Muscle layer of duodenum (tissue), 2 donors: ENCODE results near the gene TNFRSF8.

Experiments
- H3K27ac ChIP-seq: one replicate; pipeline ENCODE4 v1.7.0; 2013; ENCODE audit warnings: mild to moderate bottlenecking, low read length
- H3K27me3 ChIP-seq: one replicate; pipeline ENCODE4 v1.7.0; 2013; ENCODE audit warnings: low read depth, mild to moderate bottlenecking, control low read depth, low read length
- H3K36me3 ChIP-seq, 2 donors: one replicate each; pipeline ENCODE4 v1.7.0; 2013; ENCODE audit warnings: low read length in 2 of 2, control low read depth in 1 of 2, mild to moderate bottlenecking in 1 of 2; ENCODE audit not compliant: insufficient read depth in 2 of 2, control insufficient read depth in 1 of 2
- H3K4me1 ChIP-seq, 2 donors: one replicate each; pipeline ENCODE4 v1.7.0; 2013; ENCODE audit warnings: low read length in 2 of 2, mild to moderate bottlenecking in 2 of 2, control low read depth in 1 of 2, moderate library complexity in 1 of 2; ENCODE audit not compliant: insufficient read depth in 2 of 2, control insufficient read depth in 1 of 2
- H3K4me3 ChIP-seq, 2 donors: one replicate each; pipeline ENCODE4 v1.7.0; 2013; ENCODE audit warnings: low read length in 2 of 2, low read depth in 1 of 2, mild to moderate bottlenecking in 1 of 2
- H3K9me3 ChIP-seq, 2 donors: one replicate each; pipeline ENCODE4 v1.7.0; 2013; ENCODE audit warnings: low read length in 2 of 2, control low read depth in 1 of 2, mild to moderate bottlenecking in 1 of 2; ENCODE audit not compliant: control insufficient read depth in 1 of 2
- donor health status: healthy.

TNFRSF8 gene

DNA sequence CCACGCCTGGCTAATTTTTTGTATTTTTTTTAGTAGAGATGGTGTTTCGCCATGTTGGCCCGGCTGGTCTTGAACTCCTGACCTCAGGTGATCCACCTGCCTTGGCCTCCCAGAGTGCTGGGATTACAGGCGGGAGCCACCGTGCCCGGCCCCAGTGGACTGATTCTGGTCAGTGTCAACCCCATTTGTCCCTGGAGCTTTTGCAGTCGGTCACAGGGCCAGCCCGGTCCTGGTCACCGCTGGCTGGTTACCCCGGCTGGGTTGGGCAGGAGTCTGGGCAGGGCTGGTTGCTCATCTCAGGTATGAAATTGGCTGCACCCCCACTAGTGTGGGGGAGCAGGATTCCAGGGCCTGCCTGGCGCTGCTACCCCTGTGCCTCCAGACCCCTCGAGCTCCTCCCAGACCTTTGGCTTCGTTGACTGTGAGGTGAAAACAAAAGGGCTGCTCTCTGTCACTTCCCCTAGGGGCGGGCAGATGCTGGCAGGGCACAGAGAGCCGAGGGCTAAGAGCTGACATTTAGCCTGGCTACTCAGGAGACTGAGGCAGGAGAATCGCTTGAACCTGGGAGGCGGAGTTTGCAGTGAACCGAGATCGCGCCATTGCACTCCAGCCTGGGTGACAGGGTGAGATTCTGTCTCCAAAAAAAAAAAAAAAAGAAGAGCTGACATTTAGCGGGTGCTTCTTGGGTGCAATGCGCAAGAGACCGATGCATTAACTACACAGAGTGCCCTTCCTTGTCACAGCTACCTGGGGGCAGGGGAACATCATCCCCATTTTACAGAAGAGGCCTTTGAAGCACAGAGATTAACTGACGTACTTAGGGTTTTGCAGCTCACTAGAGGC lies 114.3 kb downstream of the TNFRSF8 start:
- H3K4me3 ChIP-seq = no peak overlapping the region

DNA sequence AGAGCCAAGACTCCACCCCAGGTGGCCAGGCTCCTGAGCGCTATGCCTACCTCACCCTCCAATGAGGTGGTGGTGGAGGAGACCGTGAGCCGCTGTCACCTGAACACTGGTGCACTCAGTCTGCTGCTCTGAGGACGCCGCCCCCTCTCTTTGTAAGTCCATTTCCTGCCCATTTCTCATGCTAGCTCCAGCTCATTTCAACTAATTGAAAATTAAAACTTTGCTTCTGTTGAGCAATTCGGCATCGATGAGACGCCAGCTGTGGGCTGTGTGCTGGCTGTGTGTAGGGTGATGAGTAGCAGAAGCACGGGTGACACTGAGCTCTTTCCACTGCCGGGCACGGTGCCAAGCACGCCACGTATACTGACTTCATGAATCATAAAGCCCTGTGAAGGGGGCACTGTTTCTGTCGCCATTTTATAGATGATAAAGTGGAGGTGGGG lies 114.9 kb downstream of the TNFRSF8 start:
- Histone ChIP-seq H3K9me3 (no peaks in the 10 kb centered on the region), H3K36me3 (no peaks in the 10 kb centered on the region), H3K4me1 (peaks cover 7 to 65% of the 10 kb centered on the region in 2 donors), H3K27me3 (no peaks in the 10 kb centered on the region), H3K4me3 (peak overlapping the region in 1 of 2 donors; percentile 4), H3K27ac (peak overlapping the region; percentile 37)

More for the DNA sequence above, 114.3 kb downstream of the TNFRSF8 start:
- Histone ChIP-seq H3K27ac (no peak overlapping the region), H3K9me3 (no peaks in the 10 kb centered on the region), H3K27me3 (no peaks in the 10 kb centered on the region), H3K36me3 (no peaks in the 10 kb centered on the region), H3K4me1 (peaks cover 7 to 59% of the 10 kb centered on the region in 2 donors)

DNA sequence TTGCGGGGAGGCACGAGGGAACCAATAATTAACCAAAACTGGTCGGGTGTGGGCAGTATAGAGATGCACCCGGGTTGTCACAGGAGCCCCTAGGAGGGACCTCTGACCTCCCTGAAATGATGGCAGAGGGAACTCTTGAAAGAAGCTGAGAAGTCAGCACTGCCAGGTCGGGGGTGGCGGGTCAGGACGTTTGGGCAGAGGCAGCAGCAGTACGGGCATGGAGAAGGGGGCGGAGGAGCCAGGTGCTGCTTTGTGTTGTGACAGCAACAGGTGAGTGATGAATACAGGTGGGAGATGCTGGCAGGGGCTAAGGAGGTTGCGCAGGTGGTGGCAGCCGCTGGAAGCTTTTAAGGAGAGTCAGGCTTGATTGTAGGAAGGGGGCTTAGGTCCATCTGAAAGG lies 115.4 kb downstream of the TNFRSF8 start:
- H3K4me1 ChIP-seq = peaks cover 7 to 64% of the 10 kb centered on the region in 2 donors
- H3K36me3 ChIP-seq = no peaks in the 10 kb centered on the region
- H3K9me3 ChIP-seq = no peaks in the 10 kb centered on the region
- peak overlapping the region; percentile 37 for H3K27ac ChIP-seq
- no peaks in the 10 kb centered on the region for H3K27me3 ChIP-seq
- H3K4me3 ChIP-seq = peak overlapping the region in 1 of 2 donors; percentile 4

DNA sequence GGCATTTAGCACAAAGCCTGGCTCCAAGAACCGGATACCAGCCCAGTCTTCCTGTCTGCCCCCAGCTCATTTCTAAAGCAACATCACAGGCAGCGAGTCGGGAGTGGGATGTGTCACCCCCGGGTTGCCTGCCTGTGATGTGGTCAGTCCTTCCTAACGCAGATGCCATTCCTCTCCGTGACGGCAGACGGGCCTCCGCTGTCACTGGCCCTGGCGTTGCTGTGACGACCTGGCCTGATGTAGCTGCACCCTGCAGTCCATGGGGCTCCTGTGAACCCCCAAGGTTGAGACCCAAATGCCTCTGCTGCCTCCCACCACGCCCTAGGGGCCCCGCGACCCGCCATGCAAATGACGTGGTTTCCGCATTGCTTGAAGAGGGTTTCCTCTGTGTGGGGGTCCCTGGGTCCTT lies 116.0 kb downstream of the TNFRSF8 start:
- peak overlapping the region; percentile 61 for H3K27ac ChIP-seq
- H3K4me1 ChIP-seq = peaks cover 7 to 65% of the 10 kb centered on the region in 2 donors
- H3K36me3 ChIP-seq = no peaks in the 10 kb centered on the region
- H3K27me3 ChIP-seq = no peaks in the 10 kb centered on the region
- no peaks in the 10 kb centered on the region for H3K9me3 ChIP-seq
- H3K4me3 ChIP-seq = no peak overlapping the region

DNA sequence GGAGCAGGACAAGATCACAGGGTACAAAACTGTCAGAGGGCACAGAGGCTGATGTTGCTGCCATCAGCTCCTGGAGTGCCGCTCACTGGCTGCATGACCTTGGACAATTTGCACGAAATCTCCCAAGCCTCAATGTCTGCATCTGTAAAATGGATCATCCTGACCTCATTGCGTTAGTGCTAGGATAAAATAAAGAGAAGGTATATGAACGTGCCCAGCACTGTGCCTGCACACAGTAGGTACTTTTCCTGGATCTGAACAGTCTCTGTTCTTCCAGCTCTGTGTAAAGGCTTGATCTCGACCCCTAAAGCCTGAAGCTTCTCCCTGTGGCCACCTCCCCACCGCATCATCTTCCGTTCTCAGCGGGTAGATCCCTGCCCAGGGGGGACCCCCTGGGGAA lies 116.6 kb downstream of the TNFRSF8 start:
- Histone ChIP-seq H3K27me3 (no peaks in the 10 kb centered on the region), H3K36me3 (no peaks in the 10 kb centered on the region), H3K9me3 (no peaks in the 10 kb centered on the region), H3K27ac (peak overlapping the region; percentile 61), H3K4me1 (peaks cover 8 to 66% of the 10 kb centered on the region in 2 donors), H3K4me3 (no peak overlapping the region)

DNA sequence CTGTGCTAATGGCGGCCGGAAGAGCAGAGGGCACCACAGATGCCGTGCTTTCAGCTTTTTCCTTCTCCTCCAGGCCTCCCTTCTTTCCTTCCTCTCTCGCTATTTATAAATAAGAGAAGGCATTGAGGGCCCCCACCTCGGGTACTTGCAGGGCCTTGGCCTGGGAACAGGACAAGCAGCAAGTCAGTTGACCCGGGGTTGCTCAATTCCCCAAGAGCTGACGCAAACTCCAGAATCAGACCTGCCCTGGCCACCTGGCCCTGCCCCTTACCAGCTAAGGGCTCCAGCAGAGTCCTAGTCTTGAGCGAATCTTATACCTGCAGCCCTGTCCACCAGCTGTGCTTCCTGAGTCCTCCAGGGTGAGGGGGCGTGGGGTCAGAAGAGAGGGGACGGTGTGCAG lies 117.2 kb downstream of the TNFRSF8 start:
- Histone ChIP-seq H3K4me3 (no peak overlapping the region), H3K27me3 (no peaks in the 10 kb centered on the region), H3K27ac (peak overlapping the region; percentile 61), H3K36me3 (no peaks in the 10 kb centered on the region), H3K4me1 (peaks cover 12 to 66% of the 10 kb centered on the region in 2 donors), H3K9me3 (no peaks in the 10 kb centered on the region)

DNA sequence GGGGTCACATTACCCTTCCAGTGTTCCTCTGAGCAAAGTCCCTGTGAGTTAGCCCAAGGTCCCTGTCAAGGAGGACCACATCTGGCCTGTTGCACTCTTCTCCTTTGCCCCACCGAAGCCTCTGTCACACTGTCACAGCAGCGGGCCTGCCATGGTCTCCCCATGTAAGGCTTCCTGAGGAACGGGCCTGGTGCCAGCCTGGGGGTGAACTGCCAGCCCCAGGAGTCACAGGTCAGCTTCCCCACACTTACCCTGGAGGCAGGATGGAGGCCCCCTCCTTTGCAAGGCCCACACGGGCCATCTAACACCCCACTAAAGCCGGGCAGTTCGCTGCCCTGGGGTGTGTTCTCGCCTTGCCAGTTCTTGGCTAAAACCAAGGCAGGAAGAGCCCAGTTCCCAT lies 117.8 kb downstream of the TNFRSF8 start:
- no peaks in the 10 kb centered on the region for H3K36me3 ChIP-seq

DNA sequence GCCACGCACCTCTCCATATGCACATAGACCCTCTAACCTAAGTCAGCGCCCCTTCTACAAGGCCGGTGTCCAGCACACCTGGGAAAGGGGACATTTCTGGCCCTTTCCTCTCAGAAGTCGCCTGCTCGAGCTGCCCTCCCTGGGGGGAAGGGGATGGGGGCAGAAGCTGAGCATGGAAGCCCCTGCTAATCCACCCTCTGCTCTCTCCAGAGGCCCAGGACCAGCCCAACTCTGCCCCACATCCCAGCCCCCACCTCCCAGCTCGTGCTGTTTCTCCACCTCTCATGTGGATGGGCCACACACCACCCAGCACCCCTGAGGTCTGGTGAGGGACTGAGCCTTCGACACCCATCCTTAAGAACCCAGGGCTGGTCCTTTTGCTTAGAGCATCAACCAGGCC lies 118.5 kb downstream of the TNFRSF8 start:
- no peaks in the 10 kb centered on the region for H3K36me3 ChIP-seq
- no peak overlapping the region for H3K4me3 ChIP-seq
- H3K4me1 ChIP-seq = peaks cover 21 to 73% of the 10 kb centered on the region in 2 donors
- H3K27ac ChIP-seq = peak overlapping the region; percentile 51
- H3K9me3 ChIP-seq = no peaks in the 10 kb centered on the region
- no peaks in the 10 kb centered on the region for H3K27me3 ChIP-seq

More for the DNA sequence above, 117.8 kb downstream of the TNFRSF8 start:
- peaks cover 16 to 67% of the 10 kb centered on the region in 2 donors for H3K4me1 ChIP-seq
- H3K27me3 ChIP-seq = no peaks in the 10 kb centered on the region
- no peaks in the 10 kb centered on the region for H3K9me3 ChIP-seq
- peak overlapping the region; percentile 61 for H3K27ac ChIP-seq
- H3K4me3 ChIP-seq = no peak overlapping the region

DNA sequence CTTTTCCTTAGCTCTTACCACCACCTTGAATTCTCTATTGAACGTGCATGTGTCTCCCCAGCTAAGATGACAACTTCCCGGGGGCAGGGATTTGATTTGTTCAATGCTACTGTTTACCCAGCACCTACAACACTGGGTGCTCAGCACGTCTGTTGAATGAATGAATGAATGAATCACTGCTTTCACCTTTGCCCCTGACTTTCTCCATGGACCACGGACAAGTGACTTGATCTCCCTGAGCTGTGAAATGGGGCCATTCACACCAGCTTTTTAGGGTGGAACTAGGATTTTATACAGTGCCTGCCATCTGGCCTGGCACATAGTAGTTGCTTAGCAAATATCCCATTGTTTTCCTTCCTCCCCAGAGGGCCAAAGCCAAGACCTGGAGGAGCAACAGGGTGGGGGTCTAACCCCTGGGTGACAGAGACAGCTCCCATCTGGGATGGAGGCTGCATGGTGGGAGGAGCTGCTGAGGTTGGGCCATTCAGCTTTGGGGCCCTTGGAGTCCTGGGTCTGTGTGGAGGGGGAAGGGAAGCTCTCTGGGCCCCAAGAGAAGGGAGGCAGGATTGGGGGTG lies 119.4 kb downstream of the TNFRSF8 start:
- H3K4me3 ChIP-seq = no peak overlapping the region
- peak overlapping the region; percentile 51 for H3K27ac ChIP-seq
- H3K27me3 ChIP-seq = no peaks in the 10 kb centered on the region
- H3K36me3 ChIP-seq = no peaks in the 10 kb centered on the region
- no peaks in the 10 kb centered on the region for H3K9me3 ChIP-seq
- H3K4me1 ChIP-seq = peaks cover 21 to 74% of the 10 kb centered on the region in 2 donors

DNA sequence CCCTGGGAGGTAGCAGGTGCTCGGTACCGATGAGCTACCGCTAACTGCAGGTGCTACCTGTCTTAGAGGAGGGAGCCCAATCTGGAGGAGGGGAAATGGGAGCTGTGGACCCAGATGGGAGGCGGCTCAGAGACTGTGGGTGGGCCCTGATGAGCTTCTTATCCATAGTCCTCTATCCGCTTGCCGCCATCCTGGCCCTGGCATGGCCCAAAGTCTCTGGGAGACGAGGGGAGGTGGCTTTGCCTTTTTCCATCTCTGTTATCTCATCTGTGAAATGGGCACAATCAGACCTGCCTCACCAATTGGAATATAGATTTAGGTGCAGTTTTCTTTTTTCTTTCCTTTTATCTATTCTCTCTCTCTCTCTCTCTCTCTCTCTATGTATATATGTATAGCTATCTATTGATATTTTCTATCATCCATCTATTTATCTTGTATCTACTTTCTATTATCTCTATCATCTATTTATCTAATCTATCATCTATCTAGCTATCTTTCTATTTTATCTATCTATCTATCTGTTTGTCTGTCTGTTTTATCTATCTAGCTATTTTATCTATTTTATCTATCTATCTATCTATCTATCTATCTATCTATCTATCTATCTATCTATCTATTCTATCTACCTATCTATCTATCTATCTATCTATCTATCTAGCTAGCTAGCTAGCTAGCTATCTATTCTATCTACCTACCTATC lies 120.1 kb downstream of the TNFRSF8 start:
- H3K27ac ChIP-seq = no peak overlapping the region
- H3K27me3 ChIP-seq = no peaks in the 10 kb centered on the region
- H3K9me3 ChIP-seq = no peaks in the 10 kb centered on the region
- no peaks in the 10 kb centered on the region for H3K36me3 ChIP-seq
- no peak overlapping the region for H3K4me3 ChIP-seq
- H3K4me1 ChIP-seq = peaks cover 17 to 74% of the 10 kb centered on the region in 2 donors

DNA sequence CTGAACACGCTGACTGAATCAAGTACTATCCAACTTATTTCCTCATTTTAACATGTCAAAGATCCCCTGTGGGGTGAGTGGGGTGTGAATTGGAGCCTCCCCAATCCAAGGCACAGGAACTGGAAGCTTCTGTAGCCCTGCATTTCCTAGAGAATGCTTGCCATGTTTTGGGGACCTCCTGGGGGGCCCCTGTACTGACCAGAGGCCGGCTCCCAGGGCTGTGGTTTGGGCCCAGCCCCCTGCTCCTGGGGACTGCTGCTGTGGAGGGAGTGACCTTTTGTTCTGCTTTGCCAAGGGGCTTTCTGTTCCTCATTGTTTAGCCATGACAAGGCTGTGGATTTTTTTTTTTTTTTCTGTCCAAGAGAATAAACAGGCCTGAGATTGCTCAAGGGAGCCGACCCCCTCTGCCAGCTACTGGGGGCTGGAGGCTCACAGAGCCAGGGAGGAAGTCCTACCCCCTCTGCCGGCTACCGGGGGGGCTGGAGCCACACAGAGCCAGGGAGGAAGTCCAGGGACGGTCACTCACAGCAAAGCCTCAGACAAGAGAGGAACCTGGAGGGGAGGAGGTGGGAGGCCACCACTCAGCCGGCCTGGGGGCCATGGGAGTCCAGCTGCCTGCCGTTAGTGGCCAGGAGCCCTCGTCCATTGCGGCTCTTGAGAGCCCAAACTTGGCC lies 121.0 kb downstream of the TNFRSF8 start:
- no peaks in the 10 kb centered on the region for H3K27me3 ChIP-seq
- H3K27ac ChIP-seq = peak overlapping the region; percentile 89
- H3K4me1 ChIP-seq = peaks cover 17 to 77% of the 10 kb centered on the region in 2 donors
- no peaks in the 10 kb centered on the region for H3K9me3 ChIP-seq
- peak overlapping the region in 1 of 2 donors; percentile 43 for H3K4me3 ChIP-seq
- no peaks in the 10 kb centered on the region for H3K36me3 ChIP-seq
